GM15510 (cell line): ENCODE measurements around the gene FSD1L.

ENCODE experiments used
- POLR2A ChIP-seq: IDR thresholded peaks from 3 replicates; pipeline ENCODE4 v1.6.1; 2011; ENCODE audit warnings: borderline replicate concordance; ENCODE audit not compliant: insufficient read length; ENCODE audit errors: extremely low read depth

Gene FSD1L

DNA sequence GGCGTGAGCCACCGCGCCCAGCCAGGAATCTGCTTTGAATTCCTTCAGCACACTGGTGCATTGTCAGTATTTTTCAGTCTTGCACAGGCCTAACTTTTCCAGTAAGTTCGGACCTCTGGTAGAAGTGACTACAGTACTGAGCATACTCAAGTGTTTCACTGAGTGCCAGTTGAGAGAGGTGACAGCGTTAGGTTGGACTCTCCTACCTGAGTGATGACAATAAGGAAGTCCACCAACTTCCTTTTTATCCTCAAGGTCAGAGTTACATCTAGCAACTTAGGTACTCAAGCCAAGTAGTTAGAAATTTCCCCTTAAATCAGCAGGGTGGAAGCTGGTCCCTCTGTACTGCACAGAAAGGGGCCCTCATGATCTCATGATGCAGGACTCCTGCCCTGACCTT lies 26.0 kb upstream of the FSD1L start:
- TF ChIP-seq POLR2A, result no peak

DNA sequence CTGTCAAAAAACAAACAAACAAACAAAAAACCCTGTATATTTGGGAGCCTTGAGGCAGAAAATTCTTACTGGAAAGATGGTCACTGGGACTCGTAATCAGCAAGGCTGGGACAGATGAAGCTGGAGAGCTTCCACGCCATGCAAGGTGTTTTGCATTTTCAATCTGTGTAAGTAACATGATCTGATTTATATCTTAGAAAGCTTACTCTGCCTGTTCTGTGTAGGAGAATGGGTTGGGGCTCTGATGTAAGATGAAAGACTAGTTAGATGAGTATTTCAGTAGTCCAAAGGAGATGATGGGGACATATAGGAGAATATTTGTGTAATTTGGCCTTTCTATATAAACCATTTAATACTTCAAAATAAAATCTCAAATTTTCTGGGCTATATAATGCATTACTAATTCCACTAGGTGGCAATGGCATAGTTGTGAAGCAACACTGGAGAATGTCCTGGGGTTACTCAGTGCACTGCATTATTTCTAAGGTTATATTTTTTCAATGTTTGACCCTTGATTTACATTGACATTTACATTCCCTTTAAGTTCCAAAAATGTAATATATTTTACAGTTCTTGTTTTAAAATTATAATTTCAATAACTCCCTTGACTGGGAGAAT lies 21.9 kb upstream of the FSD1L start:
- TF ChIP-seq POLR2A, result no peak

DNA sequence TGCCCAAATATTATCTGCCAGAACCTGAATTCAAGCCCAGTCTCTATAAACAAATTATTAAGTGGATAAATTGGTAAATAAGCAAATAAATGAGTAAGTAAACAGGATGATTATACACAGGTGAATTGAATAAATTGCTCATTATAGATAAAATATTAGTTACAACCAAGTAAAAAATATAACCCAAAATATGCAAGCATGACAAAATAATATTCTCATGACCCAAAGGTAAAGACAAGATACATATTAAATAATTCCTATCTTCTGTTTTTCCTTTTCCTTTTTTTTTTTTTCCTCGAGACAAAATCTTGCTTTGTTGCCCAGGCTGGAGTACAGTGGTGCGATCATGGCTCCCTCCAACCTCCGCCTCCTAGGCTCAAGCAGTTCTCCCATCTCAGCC lies 21.2 kb upstream of the FSD1L start:
- no peak for TF ChIP-seq POLR2A

DNA sequence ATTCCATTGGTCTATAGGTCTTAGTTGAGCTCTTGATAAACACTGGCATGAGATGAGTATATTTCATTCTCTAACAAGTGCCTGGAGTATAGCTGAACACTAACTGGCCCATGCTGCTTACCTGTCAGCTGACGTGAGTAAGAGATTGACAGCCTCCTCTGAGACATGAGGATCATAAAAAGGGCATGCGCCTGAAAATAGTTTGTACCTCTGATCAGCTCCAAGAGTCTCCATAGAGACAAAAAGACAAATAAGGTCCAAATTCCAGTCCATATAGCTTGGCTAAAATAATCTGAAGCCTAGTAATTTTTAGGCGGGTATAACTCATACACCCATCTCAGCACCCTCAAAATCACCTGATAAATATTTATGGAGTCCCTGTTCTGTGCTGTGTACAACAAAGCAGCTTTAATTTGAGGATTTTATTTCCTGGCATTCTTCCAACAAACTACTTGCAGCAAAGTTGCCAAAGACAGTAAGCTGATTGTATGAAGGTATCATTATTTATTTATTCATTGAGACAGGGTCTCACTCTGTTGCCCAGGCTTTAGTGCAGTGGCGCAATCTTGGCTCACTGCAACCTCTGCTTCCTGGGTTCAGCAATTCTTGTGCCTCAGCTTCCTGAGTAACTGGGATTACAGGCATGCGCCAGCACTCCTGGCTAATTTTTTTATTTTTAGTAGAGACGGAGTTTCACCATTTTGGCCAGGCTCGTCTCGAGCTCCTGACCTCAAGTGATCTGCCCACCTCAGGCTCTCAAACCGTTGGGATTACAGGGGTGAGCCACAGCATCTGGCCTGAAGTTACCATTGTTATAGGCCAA lies 16.2 kb upstream of the FSD1L start:
- TF ChIP-seq POLR2A, result no peak

DNA sequence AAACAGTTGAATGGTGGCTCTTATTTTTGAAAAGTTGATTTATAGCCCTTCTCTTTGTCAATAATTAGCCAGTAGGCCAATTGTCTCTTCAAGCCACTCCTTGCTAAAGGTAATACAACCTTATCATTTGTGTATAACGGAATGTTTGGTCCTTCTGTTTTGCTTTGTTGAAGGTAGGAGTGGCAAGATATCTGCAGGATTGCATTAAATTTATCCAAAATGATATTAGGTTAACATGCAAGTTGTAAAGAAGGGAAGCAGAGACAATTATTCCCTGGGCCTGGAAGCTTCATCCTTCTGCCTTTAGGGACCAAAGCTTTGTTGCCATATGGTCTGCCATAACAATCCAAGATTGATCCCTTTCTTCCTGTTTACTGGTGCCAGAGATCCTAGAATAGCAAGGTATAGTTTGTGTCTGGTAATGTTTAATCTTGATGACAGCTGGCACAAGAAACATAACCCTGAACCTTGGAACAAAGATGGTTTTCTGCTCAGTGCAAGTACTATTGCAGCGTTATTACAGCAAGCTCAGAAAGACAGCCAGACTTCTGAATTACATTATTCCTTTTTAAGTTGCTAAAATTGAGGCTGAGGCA lies 15.5 kb upstream of the FSD1L start:
- TF ChIP-seq POLR2A, result no peak

DNA sequence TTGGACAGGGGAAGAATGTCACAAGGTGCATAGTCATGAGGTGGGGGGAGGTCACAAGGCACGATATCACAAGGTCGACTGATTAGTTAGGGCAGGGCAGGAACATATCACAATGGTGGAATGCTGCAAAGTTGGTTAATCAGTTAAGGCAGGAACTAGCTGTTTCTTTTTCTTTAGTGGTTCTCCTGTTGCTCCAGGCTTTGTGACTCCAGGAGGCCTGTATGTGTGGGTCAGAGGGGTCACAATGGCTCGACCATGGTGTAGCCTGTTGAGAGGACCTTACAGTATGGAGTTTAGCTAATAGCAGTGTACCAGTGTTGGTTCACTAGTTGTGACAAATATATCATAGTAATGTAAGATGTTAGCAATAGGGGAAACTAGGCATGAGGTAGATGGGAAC lies 12.4 kb upstream of the FSD1L start:
- TF ChIP-seq POLR2A, result no peak

DNA sequence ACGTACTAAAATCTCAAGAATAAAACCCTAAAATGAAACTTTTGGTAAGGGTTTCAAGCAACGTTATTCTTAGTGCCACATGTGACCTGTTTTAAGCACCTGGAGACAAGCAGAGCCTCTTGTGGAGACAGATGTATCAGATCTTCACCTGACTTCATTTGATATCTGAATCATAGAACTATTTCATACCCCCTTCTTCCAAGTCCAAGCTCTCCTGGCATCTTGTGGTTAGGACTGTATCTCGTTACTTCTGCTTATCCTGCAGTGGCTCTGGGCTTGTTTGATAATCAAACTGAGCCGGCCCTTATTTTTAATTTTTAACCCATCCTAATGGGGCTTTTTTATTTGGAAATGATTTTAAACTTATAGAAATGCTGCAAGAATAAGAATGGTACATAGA lies 11.1 kb upstream of the FSD1L start:
- TF ChIP-seq POLR2A, result no peak

DNA sequence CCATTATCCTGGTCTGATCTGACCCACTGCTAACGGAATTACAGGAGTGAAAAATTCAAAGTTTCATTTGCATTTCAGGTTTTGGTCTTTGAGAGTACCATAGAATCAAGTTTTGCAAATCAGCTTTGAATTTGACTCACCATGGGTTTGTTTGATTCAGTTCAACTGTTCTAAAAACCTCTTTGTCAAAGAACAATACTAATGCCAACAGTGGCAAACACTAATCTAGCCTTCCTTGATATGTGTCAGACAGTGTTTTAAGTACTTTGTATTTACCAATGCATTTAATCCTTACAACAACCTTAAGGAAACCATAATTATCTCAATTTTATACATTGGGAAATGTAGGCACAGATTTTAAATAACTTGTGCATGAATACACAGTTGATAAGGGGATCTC lies 10.1 kb upstream of the FSD1L start:
- no peak for TF ChIP-seq POLR2A

DNA sequence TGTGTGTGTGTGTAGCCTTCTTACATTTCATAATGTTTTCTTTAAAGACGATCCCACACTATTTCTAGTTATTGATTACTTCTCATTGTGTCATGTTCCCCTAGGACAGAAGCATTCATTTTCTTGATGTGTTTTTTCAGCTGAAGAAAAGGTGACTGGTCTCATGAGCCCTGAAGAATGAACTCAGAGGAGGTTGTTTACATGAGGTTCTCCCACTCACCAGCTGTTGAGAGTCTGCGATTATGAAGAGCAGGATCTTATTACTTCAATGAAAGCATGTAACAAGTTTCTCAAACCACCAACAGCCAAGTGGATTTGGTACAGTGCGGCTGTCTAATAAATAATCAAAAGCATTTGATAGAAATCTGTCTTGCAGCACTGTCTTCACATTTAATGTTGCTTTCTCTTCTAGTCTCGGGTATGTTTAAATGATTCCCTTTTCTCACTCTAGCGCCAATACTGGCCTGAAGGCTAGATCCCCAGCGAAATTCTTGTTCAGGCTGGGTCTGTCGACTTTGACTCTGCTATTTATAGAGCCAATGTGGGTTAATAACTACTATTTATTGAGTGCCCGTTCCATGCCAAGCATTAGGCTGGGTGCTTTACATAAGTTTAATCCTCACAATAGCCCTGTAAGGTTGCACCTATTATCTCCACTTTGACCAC lies 9.6 kb upstream of the FSD1L start:
- TF ChIP-seq POLR2A, result no peak

DNA sequence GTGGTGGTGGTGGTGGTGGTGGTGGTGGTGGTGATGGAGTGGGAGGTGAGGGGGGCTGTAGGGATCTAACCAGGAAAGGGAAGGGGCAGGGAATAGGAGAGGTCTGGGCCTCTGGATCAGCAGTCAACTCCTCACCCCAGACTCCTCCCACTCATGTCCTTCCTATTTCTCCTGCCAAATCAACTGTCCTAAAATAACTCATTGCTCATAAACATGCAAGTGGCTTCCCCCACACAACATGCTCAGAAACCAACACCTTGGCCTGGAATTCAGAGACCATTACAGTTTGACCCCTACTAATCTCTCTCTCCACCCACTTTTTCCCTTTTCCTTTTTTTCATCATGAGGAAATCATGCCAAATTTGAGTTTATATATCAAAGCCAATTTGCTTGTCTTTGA lies 8.4 kb upstream of the FSD1L start:
- TF ChIP-seq POLR2A, result no peak

DNA sequence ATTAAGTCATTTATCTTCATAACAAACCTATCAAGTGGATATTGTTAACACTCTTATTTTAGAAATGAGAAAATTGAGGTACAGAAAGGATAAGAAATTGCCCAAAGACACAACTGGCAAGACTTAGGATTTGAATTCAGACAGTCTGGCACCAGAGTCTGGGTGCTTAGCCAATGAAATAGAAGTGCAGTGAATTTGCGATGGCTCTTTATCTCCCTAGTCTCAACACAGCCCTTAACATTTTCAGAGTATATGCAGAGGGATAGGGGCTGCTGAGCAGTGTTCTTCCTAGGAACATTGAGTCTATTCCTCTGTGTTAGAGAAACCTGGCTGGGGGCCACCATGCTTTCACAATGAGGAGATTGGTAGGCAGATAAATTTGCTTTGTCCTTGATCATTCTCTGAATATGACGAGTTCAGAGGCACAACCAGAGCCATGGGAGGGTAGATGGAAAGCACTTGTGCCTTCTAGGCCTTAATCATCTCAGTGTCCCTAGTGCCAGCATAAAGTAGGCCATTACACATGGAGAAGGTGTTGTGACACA lies 6.1 kb upstream of the FSD1L start:
- TF ChIP-seq POLR2A, result no peak

DNA sequence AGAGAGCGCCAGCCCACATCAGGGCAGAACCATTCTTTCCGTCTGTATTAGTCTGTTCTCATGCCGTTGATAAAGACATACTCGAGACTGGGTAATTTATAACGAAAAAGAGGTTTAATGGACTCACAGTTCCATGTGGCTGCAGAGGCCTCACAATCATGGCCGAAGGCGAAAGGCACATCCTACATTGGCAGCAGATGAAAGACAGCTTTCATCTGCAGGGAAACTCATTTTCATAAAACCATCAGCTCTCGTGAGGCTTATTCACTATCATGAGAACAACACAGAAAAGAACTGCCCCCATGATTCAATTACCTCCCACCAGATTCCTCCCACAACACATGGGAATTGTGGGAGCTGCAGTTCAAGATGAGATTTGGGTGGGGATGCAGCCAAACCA lies 4.7 kb upstream of the FSD1L start:
- no peak for TF ChIP-seq POLR2A

DNA sequence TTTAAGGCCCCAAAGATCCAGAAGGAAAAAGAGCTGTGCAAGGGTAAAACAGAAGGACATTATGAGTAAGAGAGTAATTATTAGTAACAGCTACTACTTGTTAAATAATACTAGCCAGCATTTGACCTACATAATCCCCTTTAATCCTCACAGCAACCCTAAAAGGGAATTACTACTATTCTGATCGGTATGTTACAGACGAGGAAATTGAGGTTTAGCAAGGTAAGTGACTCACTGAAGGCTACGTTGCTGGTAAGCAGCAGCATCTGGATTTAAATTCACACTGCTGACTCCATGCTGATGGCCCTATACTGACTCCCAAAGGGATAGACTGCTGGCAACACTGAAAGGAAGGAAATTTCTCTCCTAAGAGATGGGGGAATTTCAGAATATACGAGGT lies 3.7 kb upstream of the FSD1L start:
- no peak for TF ChIP-seq POLR2A

DNA sequence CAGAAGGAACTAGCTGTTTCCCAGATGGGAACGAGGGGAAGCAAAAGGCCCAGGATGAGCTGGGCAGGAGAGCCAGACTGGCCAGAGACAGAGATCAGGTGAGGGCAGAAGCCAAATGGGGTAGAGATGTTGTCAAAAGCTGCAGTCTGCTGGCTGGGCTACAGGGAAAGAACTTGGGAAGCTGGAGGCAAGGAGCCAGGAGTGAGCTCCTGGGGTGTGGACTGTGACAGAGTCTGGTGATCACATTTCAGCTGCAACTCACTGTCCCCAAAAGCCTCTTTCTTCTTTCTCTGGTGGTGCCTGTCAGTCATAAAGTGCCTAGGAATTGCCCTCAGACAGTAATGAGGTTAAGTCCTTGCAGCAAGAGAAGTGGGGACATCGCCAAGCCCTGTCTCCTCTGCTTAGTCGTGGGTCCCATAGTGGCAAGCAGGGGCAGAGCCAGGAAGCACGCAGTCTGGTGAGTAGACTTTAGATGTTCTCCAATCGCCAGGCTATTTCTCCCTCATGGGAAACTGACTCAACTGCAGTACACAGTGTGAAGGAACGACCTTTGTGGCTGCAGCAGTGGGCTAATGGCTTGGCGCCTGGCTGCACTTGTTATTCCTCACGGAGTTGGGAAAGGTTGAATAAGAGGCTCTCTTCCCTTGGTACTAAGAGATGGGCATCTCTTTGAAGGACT lies 2.5 kb upstream of the FSD1L start:
- no peak for TF ChIP-seq POLR2A
